ENCODE data around the gene RPS14.
"Not testable (repeated sequence)": the region's sequence is repeated elsewhere in the genome, so short reads cannot be mapped to it uniquely, and the experiment has no call there.

The RPS14 gene

GRCh38 chr5:150444770-150445169, 4.8 kb downstream of the RPS14 start:
- DNase-seq (ENCODE audit: low read depth): no peak

GRCh38 chr5:150443242-150444075, 6.1 kb downstream of the RPS14 start:
- no peak for DNase-seq (ENCODE audit: low read depth)

GRCh38 chr5:150442699-150443080, 6.8 kb downstream of the RPS14 start:
- no peak for DNase-seq (ENCODE audit: low read depth)

- DNase-seq (ENCODE audit: low read depth): no peak
These were observed 7.5 kb downstream of the RPS14 start for GRCh38 chr5:150441813-150442698.

GRCh38 chr5:150440948-150441812, 8.4 kb downstream of the RPS14 start:
- no peak for DNase-seq (ENCODE audit: low read depth)

GRCh38 chr5:150438873-150439546, 10.5 kb downstream of the RPS14 start:
- DNase-seq (ENCODE audit: low read depth): no peak

- peak; percentile 63 for DNase-seq (ENCODE audit: low read depth)
These were observed 13.3 kb downstream of the RPS14 start for GRCh38 chr5:150436141-150436680.

- no peak for DNase-seq (ENCODE audit: low read depth)
These were observed 15.1 kb downstream of the RPS14 start for GRCh38 chr5:150434464-150434863.

- DNase-seq (ENCODE audit: low read depth): no peak
These were observed 18.0 kb downstream of the RPS14 start for GRCh38 chr5:150431574-150431973.

- DNase-seq (ENCODE audit: low read depth): no peak
These were observed 18.5 kb downstream of the RPS14 start for GRCh38 chr5:150431048-150431447.

GRCh38 chr5:150429410-150429873, 20.1 kb downstream of the RPS14 start:
- DNase-seq (ENCODE audit: low read depth): no peak

GRCh38 chr5:150428978-150429377, 20.6 kb downstream of the RPS14 start:
- no peak for DNase-seq (ENCODE audit: low read depth)

- DNase-seq (ENCODE audit: low read depth): no peak
These were observed 21.2 kb downstream of the RPS14 start for GRCh38 chr5:150428106-150428876.

GRCh38 chr5:150426165-150426564, 23.4 kb downstream of the RPS14 start:
- not testable (repeated sequence) for DNase-seq (ENCODE audit: low read depth)

GRCh38 chr5:150422758-150423157, 26.8 kb downstream of the RPS14 start:
- DNase-seq (ENCODE audit: low read depth): no peak

GRCh38 chr5:150422075-150422474, 27.5 kb downstream of the RPS14 start:
- no peak for DNase-seq (ENCODE audit: low read depth)

GRCh38 chr5:150419630-150420270, 29.8 kb downstream of the RPS14 start:
- DNase-seq (ENCODE audit: low read depth): no peak

- DNase-seq (ENCODE audit: low read depth): not testable (repeated sequence)
These were observed 35.4 kb downstream of the RPS14 start for GRCh38 chr5:150413902-150414790.

All from CMK (cell line).